Caco-2 (cell line): ENCODE data around the gene OSGEPL1. TPM values are rescaled to one million over a fixed set of nuclear protein-coding genes. Genes with fewer than 3 reads are reported as not detected.

Experiments
- BruUV-seq: library from RNA; stranded (reverse); fragments of 400-500 nt; replicated peaks from 2 replicates; lab custom pipeline; 2021; lab: Mats Ljungman, UMichigan
- CTCF ChIA-PET: fragments of 300-600 bp; sonication (Branson Sonifier 250); formaldehyde crosslinking; loops from one replicate; lab custom pipeline; 2022; ENCODE audit warnings: antibody characterized with exemption; lab: Charles Lee
- POLR2A ChIA-PET: fragments of 300-600 bp; sonication (Branson Sonifier 250); formaldehyde crosslinking; loops from one replicate; lab custom pipeline; 2022; ENCODE audit warnings: antibody characterized with exemption; lab: Charles Lee
- DNase-seq, 2 experiments: peaks; one replicate each; pipeline versions ENCODE4 v3.0.0 to v3.0.0-alpha.2; 2020 to 2022
- H3K27me3 ChIP-seq: replicated peaks from 2 replicates; pipeline ENCODE4 v1.6.0; 2011; ENCODE audit warnings: low read length; ENCODE audit not compliant: control insufficient read depth, insufficient read depth
- H3K36me3 ChIP-seq: 2 replicates; pipeline ENCODE4 v1.5.1; 2011; ENCODE audit warnings: low read length; ENCODE audit not compliant: control insufficient read depth, insufficient read depth
- H3K4me1 ChIP-seq: fragments of 250-450 bp; sonication (Bioruptor Pico); 2 replicates; pipeline ENCODE4 v1.5.1; 2020; ENCODE audit warnings: mild to moderate bottlenecking
- H3K4me3 ChIP-seq: 2 replicates; pipeline ENCODE4 v1.5.1; 2011; ENCODE audit warnings: low read depth, mild to moderate bottlenecking, control low read depth, low read length
- H3K9me3 ChIP-seq: fragments of 250-450 bp; sonication (Bioruptor Pico); 2 replicates; pipeline ENCODE4 v1.5.1; 2020; ENCODE audit warnings: mild to moderate bottlenecking, moderate library complexity
- H3K27ac Mint-ChIP-seq: one replicate; pipeline ENCODE4 v1.8.0; 2022; ENCODE audit warnings: mixed read lengths; ENCODE audit not compliant: unreplicated experiment
- H3K27me3 Mint-ChIP-seq: one replicate; pipeline ENCODE4 v1.8.0; 2022; ENCODE audit warnings: mixed read lengths; ENCODE audit not compliant: insufficient read depth, unreplicated experiment
- H3K36me3 Mint-ChIP-seq: one replicate; pipeline ENCODE4 v1.8.0; 2022; ENCODE audit warnings: mild to moderate bottlenecking, mixed read lengths; ENCODE audit not compliant: insufficient read depth, unreplicated experiment
- H3K4me1 Mint-ChIP-seq: one replicate; pipeline ENCODE4 v1.8.0; 2022; ENCODE audit warnings: low read depth, mixed read lengths; ENCODE audit not compliant: unreplicated experiment
- H3K4me3 Mint-ChIP-seq: one replicate; pipeline ENCODE4 v1.8.0; 2022; ENCODE audit warnings: mild to moderate bottlenecking, moderate library complexity, mixed read lengths; ENCODE audit not compliant: unreplicated experiment
- H3K9me3 Mint-ChIP-seq: one replicate; pipeline ENCODE4 v1.8.0; 2022; ENCODE audit warnings: mixed read lengths; ENCODE audit not compliant: unreplicated experiment
- intact Hi-C: fragments of 100-400 bp; cut with micrococcal nuclease; formaldehyde crosslinking; loops from one replicate; pipeline ENCODE4 v1.10.0; 2022; ENCODE audit not compliant: unreplicated experiment
- total RNA-seq: library from RNA; stranded (reverse); gene quantifications from 2 replicates; pipeline ENCODE4 v1.2.3, GENCODE V29; 2022
- TF ChIP-seq, protein P1 (sequence below), 2 experiments: fragments of 200-600 bp in 1 of 2; IDR thresholded peaks; 1 replicate in 1 of 2; 2 replicates in 1 of 2; pipeline versions ENCODE4 v1.5.1 to v1.8.0; 2011 to 2022; ENCODE audit warnings: antibody characterized with exemption in 1 of 2, control low read depth in 1 of 2, inconsistent platforms in 1 of 2, low read depth in 1 of 2, low read length in 1 of 2, mild to moderate bottlenecking in 1 of 2, moderate library complexity in 1 of 2; ENCODE audit not compliant: insufficient read depth in 1 of 2, severe bottlenecking in 1 of 2, unreplicated experiment in 1 of 2

The OSGEPL1 gene
- total RNA-seq, 1 experiment from 2014 or later: 5.0 TPM

DNA sequence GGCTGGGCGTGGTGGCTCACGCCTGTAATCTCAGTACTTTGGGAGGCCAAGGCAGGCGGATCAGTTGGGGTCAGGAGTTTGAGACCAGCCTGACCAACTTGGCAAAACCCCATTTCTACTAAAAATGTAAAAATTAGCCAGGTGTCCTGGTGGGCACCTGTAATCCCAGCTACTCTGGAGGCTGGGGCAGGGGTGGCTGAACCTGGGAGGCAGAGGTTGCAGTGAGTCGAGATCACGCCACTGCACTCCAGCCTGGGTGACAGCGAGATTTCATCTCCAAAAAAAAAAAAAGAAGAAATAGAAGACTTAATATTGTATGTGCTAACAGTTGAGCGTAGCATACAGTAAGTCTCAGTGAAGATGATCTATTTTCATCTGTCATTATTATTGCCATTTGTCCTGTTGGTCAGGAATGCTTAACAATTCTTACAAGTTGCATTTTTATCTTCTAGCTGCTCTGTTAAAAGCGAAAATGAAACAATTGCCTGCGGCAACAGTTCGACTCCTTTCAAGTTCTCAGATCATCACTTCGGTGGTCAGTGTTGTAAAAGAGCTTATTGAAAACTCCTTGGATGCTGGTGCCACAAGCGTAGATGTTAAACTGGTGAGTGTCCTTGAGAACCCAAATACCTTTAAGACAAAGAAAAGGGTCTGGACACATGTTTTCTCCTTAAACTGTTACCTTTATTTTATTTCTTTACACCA is 28.9 kb upstream of the OSGEPL1 start:
- no peaks in the 10 kb centered on the region for H3K9me3 Mint-ChIP-seq
- DNase-seq: no peak
- no peaks in the 10 kb centered on the region for H3K27me3 ChIP-seq
- peaks cover 27% of the 10 kb centered on the region for H3K36me3 Mint-ChIP-seq
- H3K36me3 ChIP-seq: no peaks in the 10 kb centered on the region; the same call in 1 of the 2 replicates
- no peaks in the 10 kb centered on the region for H3K9me3 ChIP-seq
- no peak overlapping the region for H3K4me3 ChIP-seq
- H3K4me1 ChIP-seq: no peaks in the 10 kb centered on the region
- BruUV-seq: no TSS peak
- H3K4me1 Mint-ChIP-seq: peaks cover under 1% of the 10 kb centered on the region
- no peak overlapping the region for H3K27ac Mint-ChIP-seq
- ChIA-PET CTCF (no interaction called here), POLR2A (no interaction called here)
- no peak overlapping the region for H3K4me3 Mint-ChIP-seq
- TF ChIP-seq, protein P1, sequence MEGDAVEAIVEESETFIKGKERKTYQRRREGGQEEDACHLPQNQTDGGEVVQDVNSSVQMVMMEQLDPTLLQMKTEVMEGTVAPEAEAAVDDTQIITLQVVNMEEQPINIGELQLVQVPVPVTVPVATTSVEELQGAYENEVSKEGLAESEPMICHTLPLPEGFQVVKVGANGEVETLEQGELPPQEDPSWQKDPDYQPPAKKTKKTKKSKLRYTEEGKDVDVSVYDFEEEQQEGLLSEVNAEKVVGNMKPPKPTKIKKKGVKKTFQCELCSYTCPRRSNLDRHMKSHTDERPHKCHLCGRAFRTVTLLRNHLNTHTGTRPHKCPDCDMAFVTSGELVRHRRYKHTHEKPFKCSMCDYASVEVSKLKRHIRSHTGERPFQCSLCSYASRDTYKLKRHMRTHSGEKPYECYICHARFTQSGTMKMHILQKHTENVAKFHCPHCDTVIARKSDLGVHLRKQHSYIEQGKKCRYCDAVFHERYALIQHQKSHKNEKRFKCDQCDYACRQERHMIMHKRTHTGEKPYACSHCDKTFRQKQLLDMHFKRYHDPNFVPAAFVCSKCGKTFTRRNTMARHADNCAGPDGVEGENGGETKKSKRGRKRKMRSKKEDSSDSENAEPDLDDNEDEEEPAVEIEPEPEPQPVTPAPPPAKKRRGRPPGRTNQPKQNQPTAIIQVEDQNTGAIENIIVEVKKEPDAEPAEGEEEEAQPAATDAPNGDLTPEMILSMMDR (IDR thresholded peaks at IDR 0.05; ENCODE audit: insufficient read depth in 1 of 2, low read depth in 1 of 2, low read length in 1 of 2, severe bottlenecking in 1 of 2, unreplicated experiment in 1 of 2): no peak
- intact Hi-C loops: no loop called here
- no peaks in the 10 kb centered on the region for H3K27me3 Mint-ChIP-seq

DNA sequence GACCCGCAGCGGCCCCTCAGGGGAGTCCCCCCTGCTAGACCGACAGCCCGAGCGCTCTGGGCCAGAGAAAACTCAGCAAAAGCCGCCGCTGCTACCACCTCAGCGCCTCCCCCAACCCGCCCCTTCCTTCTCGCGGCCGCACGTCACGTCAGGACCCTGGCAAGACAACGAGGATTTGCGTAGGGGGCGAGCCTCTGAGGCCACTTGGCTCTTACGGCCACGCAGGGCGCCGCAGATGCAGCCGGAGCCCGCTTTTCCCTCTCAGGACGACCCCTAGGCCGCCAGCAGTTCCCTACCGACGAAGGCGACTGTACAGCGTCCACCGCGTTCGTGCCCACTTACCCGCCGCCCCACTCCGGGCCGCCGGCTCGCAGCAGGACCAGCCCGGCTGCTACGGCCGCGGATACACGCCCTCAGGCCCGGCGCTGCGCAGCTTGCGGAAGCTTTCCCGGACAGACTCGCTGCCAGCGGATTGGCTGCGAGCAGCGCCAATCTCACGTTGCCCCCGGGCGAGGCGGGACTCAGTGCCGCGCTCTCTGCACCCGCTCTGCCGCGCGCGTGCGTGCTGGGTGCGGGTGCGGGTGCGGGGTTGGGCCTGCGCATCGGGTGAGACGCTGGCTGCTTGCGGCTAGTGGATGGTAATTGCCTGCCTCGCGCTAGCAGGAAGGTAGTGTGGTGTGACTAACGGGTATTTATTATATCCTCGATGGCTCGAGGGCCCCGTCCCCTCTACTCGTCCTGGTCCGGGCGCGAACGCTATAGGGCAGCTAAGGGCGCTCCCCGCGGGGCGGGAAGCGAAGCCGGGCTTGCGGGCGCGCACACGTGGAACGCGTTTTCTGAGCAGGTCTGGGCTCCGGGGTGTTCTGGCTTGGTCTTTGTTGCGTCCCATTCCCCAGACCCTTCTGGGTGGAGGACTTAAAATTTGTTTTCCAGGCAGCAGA is 21.6 kb upstream of the OSGEPL1 start, which contains the start of the genes ORMDL1 and PMS1:
ORMDL1 (minus strand) TSS at position 413 of the 941 bp plus-strand sequence. CDS start 1,744 bp downstream, outside the sequence.
PMS1 (plus strand) TSS at position 524 of the 941 bp plus-strand sequence. CDS start 7,360 bp downstream, outside the sequence.
- H3K4me3 Mint-ChIP-seq: peak within 1 kb of the TSS; percentile 83
- no peaks in the 10 kb centered on the region for H3K27me3 Mint-ChIP-seq
- no peaks in the 10 kb centered on the region for H3K27me3 ChIP-seq
- peak within 1 kb of the TSS; percentile 88 for H3K4me3 ChIP-seq
- peak; percentile 95 to 98 for DNase-seq
- H3K36me3 Mint-ChIP-seq: peaks cover 53% of the 10 kb centered on the region
- peaks cover 5% of the 10 kb centered on the region; the same call in 1 of the 2 replicates for H3K4me1 ChIP-seq
- BruUV-seq: no TSS peak
- ChIA-PET POLR2A (interaction anchor here (0.6 to 2.4 kb wide), 3 partner anchors 15 to 309 kb away, joined by 3 to 16 read pairs (median 3); partner anchors contain the start of gene OSGEPL1), CTCF (interaction anchor here (1.0 to 2.7 kb wide), 2 partner anchors 15 to 21 kb away, joined by 8 to 14 read pairs; partner anchors contain the start of gene OSGEPL1)
- peak within 1 kb of the TSS; percentile 82 for H3K27ac Mint-ChIP-seq
- H3K36me3 ChIP-seq: no peaks in the 10 kb centered on the region
- no peaks in the 10 kb centered on the region for H3K9me3 ChIP-seq
- TF ChIP-seq, protein P1 (IDR thresholded peaks at IDR 0.05; ENCODE audit: insufficient read depth in 1 of 2, low read depth in 1 of 2, low read length in 1 of 2, severe bottlenecking in 1 of 2, unreplicated experiment in 1 of 2): no peak
- peaks cover 23% of the 10 kb centered on the region for H3K4me1 Mint-ChIP-seq
- intact Hi-C loops: loop anchor here (1.0 to 10.0 kb wide), 4 partner anchors 22 to 535 kb away; partner anchors contain the start of genes ASNSD1, HIBCH and OSGEPL1
- H3K9me3 Mint-ChIP-seq: no peaks in the 10 kb centered on the region
